GM23338 (cell line): ENCODE data around the gene SLIT1.

Experiments used
- CREB1 ChIP-seq: fragments of 250-450 bp; sonication (Bioruptor Pico); IDR thresholded peaks from 2 replicates; pipeline ENCODE4 v1.5.0; 2020; ENCODE audit warnings: low read depth, mild to moderate bottlenecking, moderate library complexity
- ZNF114 ChIP-seq: fragments of 250-450 bp; sonication (Bioruptor Pico); IDR thresholded peaks from 2 replicates; pipeline ENCODE4 v1.5.0; 2020; ENCODE audit warnings: mild to moderate bottlenecking, moderate library complexity
- TF ChIP-seq, protein P1 (sequence below), 2 experiments: fragments of 200-600 bp in 1 of 2; sonication (generic) in 1 of 2; conservative IDR thresholded peaks; 2 replicates each; pipeline versions ENCODE4 v1.5.1 to v1.6.1; 2016 to 2017; ENCODE audit warnings: antibody characterized with exemption in 2 of 2, low read depth in 2 of 2, mild to moderate bottlenecking in 2 of 2, moderate library complexity in 1 of 2

DNA sequence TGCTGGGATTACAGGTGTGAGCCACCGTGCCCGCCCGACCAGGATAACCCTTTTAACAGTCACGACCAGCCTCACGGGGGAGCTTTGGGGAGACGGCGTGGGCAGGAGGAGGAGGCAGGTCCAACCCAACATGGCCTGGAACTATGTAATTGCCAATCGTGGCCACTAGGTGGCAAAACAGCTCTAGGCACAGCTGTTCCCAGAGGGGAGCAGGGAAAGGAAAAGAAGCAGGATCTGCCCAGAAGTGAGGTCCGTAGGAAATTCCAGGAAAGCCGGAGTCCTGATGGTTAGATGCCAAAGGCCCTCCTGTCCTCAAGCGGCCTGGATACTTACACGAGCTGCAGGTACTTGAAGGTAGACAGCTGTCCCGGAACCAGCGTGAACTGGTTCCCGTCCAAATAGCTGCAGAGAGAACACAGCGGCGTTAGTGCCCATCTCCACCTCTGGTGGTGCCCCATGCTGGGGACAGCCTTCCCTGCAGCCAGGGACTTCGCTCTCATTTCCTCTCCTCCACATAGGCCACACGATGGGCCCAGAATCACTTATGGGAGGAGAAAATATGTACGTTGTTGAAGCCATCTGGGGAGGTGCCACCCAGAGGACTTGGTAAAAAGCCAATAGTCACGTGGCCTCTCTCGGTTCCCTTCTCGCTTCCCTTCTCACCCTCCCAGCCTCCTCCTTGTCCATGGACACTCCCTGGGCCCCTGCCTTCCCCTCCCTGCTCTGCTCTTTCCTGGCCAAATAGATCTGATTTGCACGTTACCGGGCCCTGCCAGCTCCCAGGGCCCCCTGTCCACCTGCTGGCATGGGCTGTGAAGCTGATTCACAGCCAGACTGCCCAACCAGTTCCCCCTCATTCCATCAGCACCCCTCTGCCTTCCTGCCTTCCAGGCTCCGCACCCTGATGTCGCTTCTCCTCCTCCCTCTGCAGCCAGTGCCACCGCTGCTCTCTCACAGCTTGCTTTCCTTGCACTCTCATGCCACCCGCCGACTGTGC lies 148.1 kb downstream of the SLIT1 start:
- TF ChIP-seq, protein P1, sequence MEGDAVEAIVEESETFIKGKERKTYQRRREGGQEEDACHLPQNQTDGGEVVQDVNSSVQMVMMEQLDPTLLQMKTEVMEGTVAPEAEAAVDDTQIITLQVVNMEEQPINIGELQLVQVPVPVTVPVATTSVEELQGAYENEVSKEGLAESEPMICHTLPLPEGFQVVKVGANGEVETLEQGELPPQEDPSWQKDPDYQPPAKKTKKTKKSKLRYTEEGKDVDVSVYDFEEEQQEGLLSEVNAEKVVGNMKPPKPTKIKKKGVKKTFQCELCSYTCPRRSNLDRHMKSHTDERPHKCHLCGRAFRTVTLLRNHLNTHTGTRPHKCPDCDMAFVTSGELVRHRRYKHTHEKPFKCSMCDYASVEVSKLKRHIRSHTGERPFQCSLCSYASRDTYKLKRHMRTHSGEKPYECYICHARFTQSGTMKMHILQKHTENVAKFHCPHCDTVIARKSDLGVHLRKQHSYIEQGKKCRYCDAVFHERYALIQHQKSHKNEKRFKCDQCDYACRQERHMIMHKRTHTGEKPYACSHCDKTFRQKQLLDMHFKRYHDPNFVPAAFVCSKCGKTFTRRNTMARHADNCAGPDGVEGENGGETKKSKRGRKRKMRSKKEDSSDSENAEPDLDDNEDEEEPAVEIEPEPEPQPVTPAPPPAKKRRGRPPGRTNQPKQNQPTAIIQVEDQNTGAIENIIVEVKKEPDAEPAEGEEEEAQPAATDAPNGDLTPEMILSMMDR (conservative IDR thresholded peaks at IDR 0.05; ENCODE audit: low read depth in 2 of 2) = peak; percentile 87 to 95
- no peak for TF ChIP-seq CREB1 (CRISPR knock-in tag)
- no peak for TF ChIP-seq ZNF114
